ENCODE data around the gene INTS4. TPM values are rescaled to one million over a fixed set of nuclear protein-coding genes. Genes with fewer than 3 reads are reported as not detected.
"Not testable (repeated sequence)": the region's sequence is repeated elsewhere in the genome, so short reads cannot be mapped to it uniquely, and the experiment has no call there.

Gene INTS4
- total RNA-seq, 2 donors from 2014 or later, result 48.9 to 53.4 TPM

- Mint-ChIP-seq H3K4me1 (peaks cover 4% of the 10 kb centered on the region), H3K27me3 (no peaks in the 10 kb centered on the region), H3K27ac (no peak overlapping the region), H3K4me3 (no peak overlapping the region), H3K36me3 (ENCODE audit: low read depth) (peaks cover 10% of the 10 kb centered on the region)
- no peak for DNase-seq
- H3K9me3 ChIP-seq (ENCODE audit: control insufficient read depth, low read length, poor library complexity, severe bottlenecking), result no peaks in the 10 kb centered on the region
- ATAC-seq, result no peak
Measured at GRCh38 chr11:77959434-77959833, 35.0 kb downstream of the INTS4 start.

GRCh38 chr11:77958583-77959177 is 35.8 kb downstream of the INTS4 start:
- H3K27ac Mint-ChIP-seq; DNase-seq; ATAC-seq; H3K9me3 ChIP-seq (ENCODE audit: control insufficient read depth, low read length, poor library complexity, severe bottlenecking); H3K4me3 Mint-ChIP-seq; H3K4me1 Mint-ChIP-seq; H3K27me3 Mint-ChIP-seq: not testable (repeated sequence)
- H3K36me3 Mint-ChIP-seq (ENCODE audit: low read depth), result peaks cover 10% of the 10 kb centered on the region

DNA sequence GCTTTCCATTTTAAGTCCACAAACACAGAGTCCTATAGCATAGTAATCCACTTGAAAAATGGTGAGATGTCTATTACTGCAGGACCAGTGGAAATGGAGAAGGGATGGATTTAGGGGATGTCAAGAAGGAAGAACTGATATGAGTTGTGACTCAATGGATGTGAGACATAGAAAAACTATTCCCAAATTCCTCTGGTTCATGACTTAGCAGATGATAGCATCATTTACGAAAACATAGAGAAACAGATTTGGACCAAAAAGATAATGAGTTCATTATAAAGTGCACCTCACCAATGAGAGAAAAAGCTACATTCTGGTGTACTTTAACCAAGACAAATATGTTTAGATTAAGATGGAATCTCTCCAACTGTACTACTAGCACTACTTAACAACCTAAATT is 51.2 kb downstream of the INTS4 start:
- not testable (repeated sequence) for DNase-seq; ATAC-seq; H3K4me3 Mint-ChIP-seq; H3K27ac Mint-ChIP-seq; H3K36me3 Mint-ChIP-seq (ENCODE audit: low read depth); H3K27me3 Mint-ChIP-seq; H3K9me3 ChIP-seq (ENCODE audit: control insufficient read depth, low read length, poor library complexity, severe bottlenecking)
- H3K4me1 Mint-ChIP-seq, result peaks cover 15% of the 10 kb centered on the region

DNA sequence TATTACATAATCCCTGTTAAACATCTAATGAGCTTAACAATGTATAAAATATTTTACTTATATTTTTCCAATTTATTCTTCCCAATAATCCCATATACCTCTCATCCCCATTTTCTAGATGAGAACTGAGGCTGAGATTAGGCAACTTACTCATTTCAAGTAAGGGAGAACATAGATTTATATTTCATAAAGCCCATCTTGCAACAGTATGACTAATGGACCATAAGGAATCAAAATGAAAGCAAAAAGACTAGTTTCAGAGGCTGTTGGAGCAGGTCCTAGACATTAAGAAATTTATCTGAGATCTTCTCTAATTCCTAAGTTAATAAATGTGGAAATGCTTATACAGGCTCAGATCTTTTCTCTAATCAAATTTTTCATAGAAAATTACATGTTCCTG is 52.0 kb downstream of the INTS4 start:
- not testable (repeated sequence) for ATAC-seq, H3K27ac Mint-ChIP-seq
- peaks cover 13% of the 10 kb centered on the region for H3K4me1 Mint-ChIP-seq

DNA sequence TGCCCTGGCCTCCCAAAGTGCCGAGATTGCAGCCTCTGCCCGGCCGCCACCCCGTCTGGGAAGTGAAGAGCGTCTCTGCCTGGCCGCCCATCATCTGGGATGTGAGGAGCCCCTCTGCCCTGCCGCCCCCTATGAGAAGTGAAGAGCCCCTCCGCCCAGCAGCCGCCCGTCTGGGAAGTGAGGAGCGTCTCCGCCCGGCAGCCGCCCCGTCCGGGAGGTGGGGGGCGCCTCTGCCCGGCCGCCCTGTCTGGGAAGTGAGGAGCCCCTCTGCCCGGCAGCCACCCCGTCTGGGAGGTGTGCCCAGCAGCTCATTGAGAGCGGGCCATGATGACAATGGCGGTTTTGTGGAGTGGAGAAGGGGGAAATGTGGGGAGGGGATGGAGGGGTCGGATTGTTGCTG is 60.9 kb downstream of the INTS4 start:
- not testable (repeated sequence) for H3K36me3 Mint-ChIP-seq (ENCODE audit: low read depth); H3K27me3 Mint-ChIP-seq; H3K9me3 ChIP-seq (ENCODE audit: control insufficient read depth, low read length, poor library complexity, severe bottlenecking); H3K4me3 Mint-ChIP-seq; DNase-seq; ATAC-seq; H3K27ac Mint-ChIP-seq; H3K4me1 Mint-ChIP-seq

More for the DNA sequence above, 52.0 kb downstream of the INTS4 start:
- not testable (repeated sequence) for H3K4me3 Mint-ChIP-seq; DNase-seq; H3K9me3 ChIP-seq (ENCODE audit: control insufficient read depth, low read length, poor library complexity, severe bottlenecking); H3K36me3 Mint-ChIP-seq (ENCODE audit: low read depth); H3K27me3 Mint-ChIP-seq

DNA sequence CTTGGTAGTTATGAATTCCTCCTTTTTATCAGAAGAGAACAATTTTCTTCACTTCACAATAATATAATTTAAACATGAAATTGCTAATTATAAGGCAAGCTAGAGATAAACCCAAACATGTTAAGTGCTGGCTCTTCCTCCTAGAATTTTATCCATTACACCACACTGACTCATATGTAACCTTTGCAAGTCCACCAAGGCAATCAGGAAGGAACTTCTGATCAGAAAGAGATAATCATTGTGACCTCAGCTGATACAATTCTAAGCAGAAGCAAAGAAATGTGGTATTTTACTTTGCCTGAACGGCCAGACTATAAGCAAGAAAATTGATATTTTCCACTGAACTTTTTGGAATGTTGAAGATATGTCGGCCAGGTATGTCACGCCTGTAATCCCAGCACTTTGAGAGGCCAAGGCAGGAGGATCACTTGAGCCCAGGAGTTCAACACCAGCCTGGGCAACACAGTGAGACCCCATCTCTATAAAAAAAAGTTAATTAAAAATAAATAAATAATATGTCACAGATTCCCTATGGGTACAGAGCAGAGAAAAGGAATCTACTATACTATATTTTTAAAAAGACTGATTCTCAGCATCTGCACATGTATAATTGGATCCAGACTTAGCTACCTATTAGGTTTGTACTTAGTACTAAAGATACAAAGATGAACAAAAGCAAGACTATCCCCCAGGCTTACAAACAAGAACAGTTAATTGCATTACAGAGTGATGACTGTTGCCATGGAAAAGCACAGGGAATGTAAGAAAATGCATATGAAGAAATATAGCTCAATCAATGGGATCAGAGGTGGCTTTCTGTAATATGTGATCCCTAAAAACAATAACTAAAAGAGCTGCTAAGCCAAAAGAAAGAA is 63.9 kb downstream of the INTS4 start:
- not testable (repeated sequence) for H3K4me1 Mint-ChIP-seq; H3K27ac Mint-ChIP-seq; H3K9me3 ChIP-seq (ENCODE audit: control insufficient read depth, low read length, poor library complexity, severe bottlenecking); DNase-seq; ATAC-seq; H3K27me3 Mint-ChIP-seq; H3K4me3 Mint-ChIP-seq
- peaks cover 18% of the 10 kb centered on the region for H3K36me3 Mint-ChIP-seq (ENCODE audit: low read depth)

- not testable (repeated sequence) for ATAC-seq; H3K27me3 Mint-ChIP-seq; DNase-seq; H3K27ac Mint-ChIP-seq; H3K4me1 Mint-ChIP-seq; H3K4me3 Mint-ChIP-seq; H3K36me3 Mint-ChIP-seq (ENCODE audit: low read depth); H3K9me3 ChIP-seq (ENCODE audit: control insufficient read depth, low read length, poor library complexity, severe bottlenecking)
Measured at GRCh38 chr11:77917713-77918112, 76.8 kb downstream of the INTS4 start.

DNA sequence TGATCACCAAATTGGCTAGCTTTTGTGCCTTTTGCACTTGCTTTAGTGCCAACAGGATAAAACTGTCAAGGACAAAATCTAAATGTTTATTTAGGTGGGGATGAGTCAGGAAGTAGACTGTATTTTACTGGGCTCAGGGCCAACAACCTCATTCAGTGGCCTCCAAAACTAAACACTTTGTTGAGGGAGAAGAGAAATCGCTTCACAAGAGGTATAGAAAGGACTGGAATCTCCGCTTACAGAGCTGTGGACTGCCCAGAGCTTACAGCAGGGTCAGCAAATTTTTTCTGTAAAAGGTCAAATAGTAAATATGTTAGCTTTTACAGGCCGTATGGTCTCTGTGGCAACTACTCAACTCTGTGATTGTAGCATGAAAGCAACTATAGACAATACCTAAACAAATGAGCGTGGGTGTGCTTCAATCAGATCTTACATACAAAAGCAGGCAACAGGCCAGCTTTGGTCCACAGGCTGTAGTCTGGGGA is 80.1 kb downstream of the INTS4 start:
- not testable (repeated sequence) for H3K4me1 Mint-ChIP-seq; H3K4me3 Mint-ChIP-seq; H3K27ac Mint-ChIP-seq; H3K36me3 Mint-ChIP-seq (ENCODE audit: low read depth); DNase-seq; H3K27me3 Mint-ChIP-seq; H3K9me3 ChIP-seq (ENCODE audit: control insufficient read depth, low read length, poor library complexity, severe bottlenecking); ATAC-seq

DNA sequence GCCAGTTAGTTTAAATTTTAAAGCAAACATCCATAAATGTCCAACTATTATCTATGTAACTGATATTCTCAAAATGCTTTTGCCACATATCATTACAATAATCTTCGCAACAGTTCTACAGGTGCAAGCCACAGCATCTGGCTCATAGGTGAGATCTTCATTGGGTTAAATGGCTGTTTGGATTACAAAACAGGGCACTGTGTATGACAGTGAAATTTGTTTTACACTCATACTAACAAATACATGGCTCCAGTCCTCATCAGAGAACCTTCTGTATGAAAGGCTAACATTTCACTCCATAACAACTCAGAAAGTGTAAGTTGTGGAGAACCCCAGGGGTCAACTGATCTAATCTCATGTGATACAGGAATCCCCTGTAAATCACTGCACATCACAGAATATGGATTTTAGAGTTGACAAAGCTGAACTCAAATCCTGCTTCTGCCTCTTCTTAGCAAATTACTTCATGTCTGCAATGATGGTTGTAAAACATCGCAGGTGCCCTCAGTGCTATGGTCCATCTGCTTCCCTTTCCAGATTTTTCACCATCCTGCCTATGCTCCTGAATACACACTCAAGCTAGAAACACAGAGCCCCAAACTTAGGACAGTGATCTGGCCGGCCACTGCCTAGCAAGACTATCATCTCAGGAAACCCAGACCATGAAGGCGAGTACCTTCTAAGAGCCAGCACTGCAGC is 80.7 kb downstream of the INTS4 start:
- not testable (repeated sequence) for ATAC-seq; H3K27ac Mint-ChIP-seq; H3K36me3 Mint-ChIP-seq (ENCODE audit: low read depth); H3K27me3 Mint-ChIP-seq; DNase-seq; H3K4me3 Mint-ChIP-seq; H3K4me1 Mint-ChIP-seq; H3K9me3 ChIP-seq (ENCODE audit: control insufficient read depth, low read length, poor library complexity, severe bottlenecking)

DNA sequence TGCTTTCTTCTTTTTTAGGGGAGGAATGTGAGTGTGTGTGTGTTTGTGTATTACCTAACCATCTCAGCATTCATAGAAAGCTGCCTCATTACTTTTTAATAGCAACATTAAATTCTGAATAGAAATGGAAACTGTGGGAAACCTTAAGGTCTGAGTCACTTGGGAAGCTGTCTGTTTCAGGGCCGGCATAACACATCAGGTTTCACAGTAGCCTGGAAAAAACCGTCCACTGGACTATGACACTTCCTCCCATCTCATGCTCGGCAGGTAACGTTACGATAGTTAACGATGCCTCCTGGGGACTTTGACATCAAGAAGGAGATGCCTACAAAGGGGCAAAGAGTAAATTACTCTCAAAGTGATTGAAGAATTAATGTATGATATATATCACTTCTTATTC is 83.6 kb downstream of the INTS4 start:
- not testable (repeated sequence) for H3K36me3 Mint-ChIP-seq (ENCODE audit: low read depth); DNase-seq; H3K4me3 Mint-ChIP-seq; ATAC-seq; H3K27ac Mint-ChIP-seq; H3K27me3 Mint-ChIP-seq; H3K9me3 ChIP-seq (ENCODE audit: control insufficient read depth, low read length, poor library complexity, severe bottlenecking); H3K4me1 Mint-ChIP-seq

- ATAC-seq, result no peak
- Mint-ChIP-seq H3K4me1 (no peaks in the 10 kb centered on the region), H3K27me3 (no peaks in the 10 kb centered on the region), H3K27ac (no peak overlapping the region), H3K36me3 (ENCODE audit: low read depth) (no peaks in the 10 kb centered on the region), H3K4me3 (no peak overlapping the region)
- DNase-seq, result no peak
- no peaks in the 10 kb centered on the region for H3K9me3 ChIP-seq (ENCODE audit: control insufficient read depth, low read length, poor library complexity, severe bottlenecking)
Measured at GRCh38 chr11:77909277-77909676, 85.2 kb downstream of the INTS4 start.

- Mint-ChIP-seq H3K27ac (no peak overlapping the region), H3K4me1 (peaks cover 2% of the 10 kb centered on the region), H3K36me3 (ENCODE audit: low read depth) (peaks cover 2% of the 10 kb centered on the region), H3K4me3 (no peak overlapping the region), H3K27me3 (no peaks in the 10 kb centered on the region)
- DNase-seq (no peak), ATAC-seq (no peak)
- H3K9me3 ChIP-seq (ENCODE audit: control insufficient read depth, low read length, poor library complexity, severe bottlenecking), result no peaks in the 10 kb centered on the region
Measured at GRCh38 chr11:77908835-77909234, 85.6 kb downstream of the INTS4 start.

DNA sequence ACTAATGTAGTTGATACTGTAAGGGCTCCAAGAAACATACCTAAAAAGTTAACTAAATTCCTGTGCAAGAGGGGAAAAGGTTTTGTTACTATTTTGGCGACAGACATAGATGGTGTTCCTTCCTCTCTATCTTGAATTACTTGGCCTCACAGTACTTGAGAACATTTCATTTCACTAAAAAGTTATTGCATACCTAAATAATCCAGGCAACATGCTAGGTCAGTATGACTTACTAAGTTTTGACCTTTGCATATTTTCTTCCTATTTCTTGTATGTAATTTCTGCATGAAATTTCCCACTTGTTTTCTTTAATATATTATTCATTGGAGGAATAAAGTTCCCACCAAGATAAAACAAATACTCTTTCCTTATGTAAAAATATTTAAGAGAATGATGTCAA is 99.5 kb downstream of the INTS4 start:
- not testable (repeated sequence) for H3K4me3 Mint-ChIP-seq; ATAC-seq; H3K9me3 ChIP-seq (ENCODE audit: control insufficient read depth, low read length, poor library complexity, severe bottlenecking); H3K4me1 Mint-ChIP-seq; H3K27me3 Mint-ChIP-seq; H3K27ac Mint-ChIP-seq; H3K36me3 Mint-ChIP-seq (ENCODE audit: low read depth); DNase-seq

Measured in T-helper 17 cell (primary cell).